ENCODE measurements around the gene CORO1C.

- TF ChIP-seq CTCF (IDR thresholded peaks at IDR 0.05) (no peak), POLR2AphosphoS5 (IDR thresholded peaks at IDR 0.05) (no peak), EP300 (IDR thresholded peaks at IDR 0.05) (no peak), POLR2A (IDR thresholded peaks at IDR 0.05) (no peak)
These were observed 108.3 kb downstream of the CORO1C start for GRCh38 chr12:108622921-108623514.

Data from gastroesophageal sphincter (tissue), 3 donors.